GM21515 (cell line): ENCODE measurements around the gene EIF3K.

Experiments
- ATAC-seq: cut with Tn5 transposase; IDR thresholded peaks from one replicate; pipeline ENCODE4 v1.9.1; 2021; ENCODE audit not compliant: unreplicated experiment

EIF3K gene

DNA sequence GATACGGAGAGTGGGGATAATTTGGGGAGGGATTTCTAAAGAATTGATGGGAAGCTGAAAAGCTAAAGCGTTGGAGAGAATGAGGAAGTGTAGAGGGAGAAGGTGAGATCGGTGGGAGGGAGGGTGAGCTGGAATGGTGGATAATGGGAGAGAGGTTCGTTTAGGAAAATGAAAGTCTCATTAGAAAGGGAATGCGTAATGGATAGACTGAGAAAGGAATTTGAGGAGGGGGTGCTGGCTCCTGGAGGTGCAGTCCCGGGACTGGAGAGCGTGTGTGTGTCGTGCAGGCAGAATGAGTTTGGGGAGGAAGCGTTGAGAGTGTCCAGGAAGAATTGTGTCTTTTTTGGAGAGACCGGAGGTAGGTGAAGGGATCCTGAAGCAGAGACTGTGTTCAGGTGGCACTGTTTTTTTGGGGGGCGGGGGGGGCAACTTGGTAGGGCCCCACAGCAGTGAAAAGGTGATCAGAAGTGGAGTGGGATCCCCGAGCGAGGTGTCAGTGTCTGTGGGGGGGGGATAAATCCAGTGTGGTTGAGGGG lies 29.8 kb downstream of the EIF3K start:
- ATAC-seq, result no peak

DNA sequence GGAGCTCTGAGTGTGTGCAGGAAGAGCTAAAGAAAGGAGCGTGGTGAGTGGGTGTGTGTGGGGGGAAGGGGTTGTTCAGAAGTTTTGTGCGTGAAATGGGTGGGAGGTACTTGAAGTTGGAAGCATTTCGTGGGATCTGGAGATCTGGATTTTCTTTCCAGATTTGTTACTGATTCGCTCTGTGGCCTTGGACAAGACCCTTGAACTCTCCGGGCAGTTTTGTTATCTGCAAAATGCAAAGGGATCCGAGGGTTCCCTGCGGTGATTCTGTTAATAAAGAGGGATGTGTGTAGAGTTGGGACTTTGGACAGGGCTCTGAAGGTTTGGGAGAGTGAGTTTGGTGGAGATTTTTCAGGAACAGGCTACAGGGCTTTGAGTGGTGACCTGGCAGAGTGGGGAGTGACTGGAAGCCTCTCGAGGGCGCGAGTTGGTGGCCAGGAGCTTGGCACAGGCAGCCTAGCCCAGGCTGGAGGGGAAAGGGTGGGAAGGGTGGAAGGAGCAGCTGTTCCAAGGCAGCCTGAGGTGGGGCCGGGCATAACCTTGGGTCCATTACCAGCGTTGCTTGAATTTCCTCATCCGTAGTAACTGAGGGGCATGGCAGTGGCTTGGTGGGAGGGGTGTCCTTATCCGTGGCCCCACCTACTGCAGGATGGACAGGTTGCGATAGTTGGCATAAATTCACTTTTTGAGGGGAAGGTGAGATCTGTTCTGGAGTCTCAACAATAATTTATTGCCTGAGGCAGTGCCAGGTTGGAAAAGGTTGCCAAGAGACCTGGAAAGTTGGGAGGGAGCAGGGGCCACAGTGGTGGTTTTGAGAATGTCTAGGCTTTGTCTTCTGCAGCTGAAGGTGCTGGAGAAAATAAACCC lies 30.6 kb downstream of the EIF3K start:
- ATAC-seq, result no peak

DNA sequence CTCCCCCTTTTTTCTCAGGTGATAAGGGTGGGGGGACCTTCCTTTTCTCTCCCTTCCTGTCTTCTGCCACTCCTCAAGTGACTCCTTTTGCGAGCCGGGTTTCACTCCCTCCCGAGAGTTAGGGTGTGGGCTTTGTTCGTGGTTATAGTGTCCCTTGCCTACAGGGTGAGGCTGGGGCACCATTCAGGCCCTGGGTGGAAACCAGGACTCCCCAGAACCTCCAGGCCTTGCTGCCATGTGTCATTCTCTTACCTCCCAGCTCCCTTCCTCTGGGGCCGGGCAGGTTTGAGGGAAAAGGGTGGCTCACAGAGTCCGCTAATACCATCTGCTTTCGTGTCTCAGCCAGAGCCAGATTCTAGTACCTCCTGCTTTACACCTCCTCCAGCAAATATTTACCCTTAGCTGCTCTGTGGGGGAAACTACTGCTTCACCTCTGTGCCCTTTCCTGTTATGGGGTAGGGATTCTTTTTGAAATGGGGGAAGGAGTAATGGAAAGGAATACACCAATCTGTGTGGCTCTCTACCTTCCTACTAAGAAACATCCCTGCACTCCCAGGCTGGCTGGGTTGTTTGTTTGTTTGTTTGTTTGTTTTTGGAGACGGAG lies 31.3 kb downstream of the EIF3K start:
- ATAC-seq, result no peak

DNA sequence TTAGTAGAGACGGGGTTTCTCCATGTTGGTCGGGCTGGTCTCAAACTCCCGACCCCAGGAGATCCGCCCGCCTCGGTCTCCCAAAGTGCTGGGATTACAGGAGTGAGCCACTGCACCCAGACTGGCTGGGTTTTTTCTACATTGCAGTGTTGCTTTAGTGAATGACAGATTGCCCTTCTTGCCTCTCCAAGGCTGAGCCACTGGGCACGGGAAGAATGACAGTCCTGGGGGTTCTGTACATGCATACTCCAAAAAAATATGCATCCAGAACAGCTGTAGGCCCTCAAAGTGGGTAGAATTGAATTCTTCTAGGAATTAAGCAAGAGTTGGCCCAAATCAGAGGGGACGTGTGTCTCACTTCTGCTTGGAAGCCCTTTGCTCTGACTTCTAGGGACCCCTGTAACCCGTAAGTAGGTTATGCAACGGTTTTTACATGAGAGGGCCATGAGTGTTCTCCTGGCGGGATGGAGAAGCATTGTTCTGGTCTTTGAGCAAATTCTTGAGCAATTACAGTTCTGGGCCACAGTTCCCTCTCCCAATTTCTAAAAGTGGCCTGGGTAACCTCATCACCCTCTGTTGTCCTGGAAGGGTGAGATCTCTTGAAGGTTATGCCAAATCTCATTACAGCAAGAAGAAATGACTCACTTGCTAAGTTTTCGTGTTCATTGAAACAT lies 32.1 kb downstream of the EIF3K start:
- no peak for ATAC-seq

DNA sequence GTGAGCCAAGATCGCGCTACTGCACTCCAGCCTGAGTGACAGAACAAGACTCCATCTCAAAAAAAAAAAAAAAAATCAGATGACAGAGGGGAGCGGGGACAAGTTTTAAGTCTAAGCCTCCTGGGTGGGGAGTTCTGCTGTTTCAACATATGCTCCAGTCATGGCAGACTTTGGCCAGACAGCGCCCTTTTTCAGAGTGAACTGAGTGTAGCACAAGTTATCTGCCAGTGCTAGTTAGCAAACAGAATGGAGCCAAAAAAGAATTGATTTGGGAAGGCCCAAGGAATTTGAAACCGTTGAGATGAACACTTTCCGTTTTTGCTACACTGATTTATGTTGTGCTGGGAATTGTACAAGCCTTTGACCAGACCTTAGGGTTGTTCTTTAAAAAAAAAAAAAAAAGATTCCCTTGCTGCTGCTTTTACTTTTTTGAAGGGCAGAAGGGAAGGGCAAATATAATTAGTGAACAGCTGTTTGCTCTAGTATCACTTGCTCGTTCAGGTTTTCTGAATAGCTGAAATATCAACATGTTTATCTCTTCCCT lies 34.1 kb downstream of the EIF3K start:
- ATAC-seq, result no peak

DNA sequence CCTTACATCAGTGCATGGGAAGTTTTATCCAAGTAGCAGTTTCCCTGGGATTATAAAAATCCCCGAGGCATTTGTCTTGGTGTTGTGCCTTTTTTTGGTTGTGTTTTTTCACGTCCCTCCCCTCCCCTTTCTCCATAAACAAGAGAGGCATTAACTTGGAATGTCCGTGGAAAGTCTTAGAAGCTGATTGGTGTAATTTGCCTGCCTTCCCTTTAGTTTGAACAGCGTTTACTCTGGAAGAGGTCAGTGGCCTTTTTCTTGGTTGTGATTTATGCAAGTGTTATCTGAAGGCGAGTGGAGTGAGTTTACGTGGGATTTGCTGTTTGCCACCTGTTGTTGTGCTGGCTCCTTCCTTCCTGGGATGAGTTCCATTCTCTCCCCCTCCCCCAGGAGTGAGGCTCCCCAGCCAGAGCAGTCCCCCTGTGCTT lies 35.7 kb downstream of the EIF3K start:
- no peak for ATAC-seq

DNA sequence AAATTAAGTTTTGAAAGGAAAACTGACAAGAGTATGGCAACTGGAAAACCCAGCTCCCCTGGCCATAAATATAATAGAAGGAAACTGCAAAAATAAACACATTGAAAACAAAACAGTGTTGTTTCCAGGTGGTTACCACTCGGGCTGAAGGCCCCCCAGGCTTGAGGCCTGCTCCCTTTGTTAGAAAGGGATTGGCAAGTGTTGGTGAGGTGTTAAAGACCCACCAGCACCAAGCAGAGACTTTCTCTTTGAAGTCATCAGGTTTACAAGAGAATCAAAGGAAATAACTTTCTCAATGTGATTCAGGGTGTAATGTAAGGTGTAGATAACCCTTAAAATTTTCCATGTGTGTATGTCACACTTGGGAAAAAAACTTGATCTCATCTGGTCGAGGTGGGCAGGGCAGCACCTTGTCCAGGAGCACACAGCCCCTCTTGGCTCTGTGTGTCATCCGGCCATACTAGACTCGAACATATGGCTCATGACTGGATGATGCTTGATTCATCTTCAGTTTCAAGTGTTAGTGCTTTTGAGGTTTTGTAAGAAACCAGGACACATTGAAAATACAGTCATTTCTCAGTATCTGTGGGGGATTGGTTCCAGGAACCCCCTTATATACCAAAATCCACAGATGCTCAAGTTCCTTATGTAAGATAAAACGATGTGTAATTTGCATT lies 36.3 kb downstream of the EIF3K start:
- ATAC-seq, result no peak

DNA sequence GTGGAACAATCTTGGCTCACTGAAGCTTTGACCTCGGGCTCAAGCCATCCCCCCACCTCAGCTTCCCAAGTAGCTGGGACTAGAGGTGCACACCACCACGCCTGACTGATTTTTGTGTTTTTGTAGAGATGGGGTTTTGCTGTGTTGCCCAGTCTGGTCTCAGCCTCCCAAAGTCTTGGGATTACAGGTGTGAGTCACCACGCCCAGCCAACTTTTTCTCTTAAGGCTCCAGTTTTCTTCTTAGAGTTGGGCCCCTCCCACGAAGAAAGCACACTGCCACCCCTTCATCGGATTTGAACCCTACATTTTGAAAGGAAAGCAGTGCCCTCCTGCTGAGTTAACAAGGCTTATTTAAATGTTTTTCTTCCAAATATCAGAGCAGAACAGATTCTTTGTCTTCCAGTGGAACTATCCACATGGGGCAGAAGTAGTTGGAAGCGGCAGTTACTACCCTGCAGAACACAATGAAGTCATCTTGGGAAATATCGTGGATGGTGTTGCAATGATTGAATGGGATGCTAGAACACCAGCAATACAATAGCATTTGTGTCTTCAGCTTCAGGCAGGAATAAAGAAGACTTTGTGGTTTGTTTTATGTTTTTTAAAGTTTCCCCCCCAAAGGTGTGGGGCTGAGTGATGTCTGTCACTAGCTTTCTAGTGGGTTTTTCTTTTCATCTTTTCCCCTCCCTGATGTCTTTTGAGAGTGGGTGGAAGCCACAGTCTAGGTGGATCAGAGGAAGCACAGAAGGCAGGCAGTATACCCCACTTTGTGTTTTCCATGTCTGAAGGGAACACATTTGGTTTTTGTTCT lies 37.4 kb downstream of the EIF3K start:
- ATAC-seq, result no peak

DNA sequence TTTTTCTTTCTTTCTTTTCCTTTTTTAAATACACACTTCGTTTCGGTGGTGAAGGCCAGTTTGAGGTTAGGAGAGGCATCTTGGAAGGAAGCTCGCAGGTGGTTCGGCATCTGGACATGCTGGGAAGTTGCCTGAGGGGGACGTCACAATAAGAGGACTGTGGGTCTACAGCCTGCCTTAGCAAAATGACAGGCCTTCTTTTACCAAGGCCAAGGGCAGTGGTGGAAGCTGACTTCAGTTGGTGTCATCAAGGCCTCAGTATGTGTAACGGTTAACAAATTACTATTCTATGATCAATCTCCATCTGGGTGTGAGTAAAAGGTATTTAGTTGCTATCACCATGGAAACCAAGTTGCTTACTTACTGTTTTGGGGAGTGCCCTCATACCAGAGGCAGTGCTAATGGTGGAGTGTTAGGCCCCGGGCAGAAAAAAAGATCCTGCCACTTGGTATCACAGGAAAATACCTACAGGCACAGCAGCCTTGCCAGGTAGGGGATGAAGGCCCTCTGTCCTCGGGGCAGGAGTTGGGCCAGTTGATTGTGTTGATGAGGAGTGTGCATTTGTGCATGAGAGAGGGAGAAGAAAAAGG lies 38.7 kb downstream of the EIF3K start:
- no peak for ATAC-seq

DNA sequence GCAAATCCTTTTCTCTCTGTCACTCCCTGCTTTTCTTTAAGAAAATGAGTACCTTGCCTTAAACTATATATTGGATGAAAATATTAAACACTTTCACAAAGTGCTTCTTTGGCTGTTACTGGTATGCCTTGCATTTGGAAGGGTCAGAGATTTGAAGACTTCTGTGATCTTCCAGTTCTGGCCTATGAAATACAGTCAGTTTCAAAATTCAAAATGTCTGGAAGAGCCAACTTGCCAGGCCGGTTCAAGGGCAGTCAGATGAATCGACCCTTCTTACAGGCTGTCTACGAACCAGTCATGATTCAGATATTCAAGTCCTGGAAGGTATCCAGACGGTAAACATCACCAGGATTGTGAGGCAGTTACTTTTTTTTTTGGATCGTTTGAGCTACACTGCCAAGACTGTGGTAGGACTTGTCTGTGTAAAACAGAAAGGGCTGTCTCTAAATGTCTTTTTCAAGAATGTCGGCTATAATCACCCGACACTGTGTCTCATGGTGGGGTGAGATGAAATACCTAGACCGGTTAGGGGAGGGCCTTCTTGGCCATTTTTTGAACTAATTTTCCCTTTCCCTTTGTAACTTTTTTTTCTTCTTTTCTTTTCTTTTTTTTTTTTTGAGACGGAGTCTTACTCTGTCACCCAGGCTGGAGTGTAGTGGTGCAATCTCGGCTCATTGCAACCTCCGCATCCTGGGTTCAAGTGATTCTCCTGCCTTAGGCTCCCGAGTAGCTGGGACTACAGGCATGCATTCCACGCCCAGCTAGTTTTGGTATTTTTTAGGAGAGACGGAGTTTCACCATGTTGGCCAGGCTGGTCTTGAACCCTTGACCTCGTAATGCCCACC lies 39.7 kb downstream of the EIF3K start:
- no peak for ATAC-seq

DNA sequence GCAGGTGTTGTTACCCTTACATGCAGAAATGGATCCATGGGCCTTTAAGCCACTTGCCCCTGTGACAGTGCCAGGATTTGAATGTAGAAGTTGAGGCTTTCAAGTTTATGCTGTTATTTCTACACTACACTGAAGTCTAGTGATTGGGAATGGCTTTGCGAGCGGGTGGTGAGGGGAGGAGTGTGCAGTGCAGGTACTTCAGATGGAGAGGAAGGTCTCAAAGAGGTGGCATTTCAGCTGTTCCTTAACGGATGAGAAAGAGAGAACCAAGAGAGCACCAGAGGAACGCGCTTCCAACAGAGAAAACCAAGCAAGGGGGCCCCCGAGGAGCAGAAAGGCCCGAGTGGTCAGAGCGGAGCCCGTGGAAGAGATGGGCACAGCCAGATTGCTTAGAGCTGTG lies 41.7 kb downstream of the EIF3K start:
- ATAC-seq, result no peak

DNA sequence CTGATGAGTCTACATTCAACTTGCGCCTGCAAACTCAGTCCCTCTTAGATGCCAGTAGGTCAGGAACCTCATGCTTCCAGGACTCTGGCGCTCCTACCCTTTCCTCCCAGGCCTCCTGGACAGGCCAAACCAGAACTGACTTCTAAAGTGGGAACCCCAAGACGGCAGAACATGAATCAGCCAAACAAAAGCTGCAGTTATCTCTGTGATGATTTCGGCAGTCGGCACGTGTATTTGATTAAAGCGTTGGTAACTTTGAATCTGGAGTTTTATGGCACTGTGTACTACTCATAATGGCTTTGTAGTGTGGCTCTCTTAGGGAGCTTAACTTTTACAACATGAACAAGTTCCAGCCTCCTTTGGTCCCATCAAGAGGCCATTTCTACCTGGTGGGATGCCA lies 42.1 kb downstream of the EIF3K start:
- ATAC-seq, result no peak

DNA sequence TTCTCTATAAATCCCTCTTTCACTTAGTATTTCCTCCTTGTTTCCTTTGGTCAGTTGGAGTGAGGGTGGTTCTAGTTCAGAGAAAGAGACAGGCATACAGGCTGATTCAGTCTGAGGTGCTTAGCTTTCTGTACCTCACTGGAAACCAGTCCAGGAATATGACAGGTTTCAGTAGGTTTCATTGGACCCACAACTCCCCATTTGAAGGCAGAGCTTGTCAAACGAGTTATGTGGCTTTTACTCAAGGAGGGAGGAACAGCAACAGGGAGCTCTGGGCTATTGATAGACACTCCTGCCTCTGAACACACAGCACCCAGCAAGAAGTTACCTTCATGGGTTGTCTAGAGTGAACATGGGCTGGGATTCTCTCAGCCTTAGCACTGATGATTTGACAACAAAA lies 43.0 kb downstream of the EIF3K start:
- no peak for ATAC-seq

DNA sequence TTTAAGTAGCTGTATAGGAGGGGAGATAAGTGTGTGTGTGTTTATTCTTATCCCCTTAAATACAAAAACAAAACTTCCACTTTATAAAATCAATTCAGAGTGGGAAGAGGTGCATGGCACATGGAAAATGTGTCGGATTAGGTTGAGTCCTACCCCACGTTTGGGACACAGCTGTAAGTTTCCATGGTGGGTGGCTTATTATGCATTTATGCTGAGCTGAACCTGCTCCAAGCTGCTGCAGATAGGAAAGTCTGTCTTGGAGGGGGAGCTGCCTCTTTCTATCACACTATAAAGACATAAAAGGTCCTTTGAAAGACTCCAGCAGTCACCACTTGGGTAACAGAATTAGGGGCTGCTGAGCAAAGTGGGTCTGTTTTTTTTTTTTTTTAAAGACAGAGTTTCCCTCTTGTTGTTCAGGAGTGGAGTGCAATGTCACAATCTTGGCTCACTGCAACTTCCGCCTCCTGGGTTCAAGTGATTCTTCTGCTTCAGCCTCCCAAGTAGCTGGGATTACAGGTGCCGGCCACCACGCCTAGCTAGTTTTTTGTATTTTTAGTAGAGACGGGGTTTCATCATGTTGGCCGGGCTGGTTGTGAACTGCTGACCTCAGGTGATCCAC lies 43.7 kb downstream of the EIF3K start:
- ATAC-seq, result no peak

DNA sequence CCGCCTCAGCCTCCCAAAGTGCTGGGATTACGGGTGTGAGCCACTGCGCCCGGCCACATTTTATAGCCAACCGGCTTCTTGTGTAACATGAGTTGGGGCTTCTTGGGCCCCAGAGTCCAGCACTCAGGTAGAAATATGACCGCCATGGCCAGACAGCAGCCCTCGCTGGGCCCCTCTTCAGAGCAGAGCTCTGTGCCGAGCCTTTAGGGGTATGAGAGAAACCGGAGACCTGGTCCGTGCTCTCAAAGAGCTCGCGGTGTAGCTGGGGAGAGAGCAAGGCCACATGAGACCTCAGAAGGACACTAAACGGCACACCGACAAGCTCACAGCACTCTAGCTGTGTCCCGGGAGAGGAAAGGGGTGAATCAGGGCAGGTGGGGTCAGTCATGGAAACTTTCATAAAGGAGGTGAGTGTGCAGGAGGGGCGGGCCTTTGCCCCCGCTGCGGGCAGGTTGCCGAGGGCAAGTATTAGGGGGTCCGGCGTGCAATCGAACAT lies 44.2 kb downstream of the EIF3K start:
- no peak for ATAC-seq

DNA sequence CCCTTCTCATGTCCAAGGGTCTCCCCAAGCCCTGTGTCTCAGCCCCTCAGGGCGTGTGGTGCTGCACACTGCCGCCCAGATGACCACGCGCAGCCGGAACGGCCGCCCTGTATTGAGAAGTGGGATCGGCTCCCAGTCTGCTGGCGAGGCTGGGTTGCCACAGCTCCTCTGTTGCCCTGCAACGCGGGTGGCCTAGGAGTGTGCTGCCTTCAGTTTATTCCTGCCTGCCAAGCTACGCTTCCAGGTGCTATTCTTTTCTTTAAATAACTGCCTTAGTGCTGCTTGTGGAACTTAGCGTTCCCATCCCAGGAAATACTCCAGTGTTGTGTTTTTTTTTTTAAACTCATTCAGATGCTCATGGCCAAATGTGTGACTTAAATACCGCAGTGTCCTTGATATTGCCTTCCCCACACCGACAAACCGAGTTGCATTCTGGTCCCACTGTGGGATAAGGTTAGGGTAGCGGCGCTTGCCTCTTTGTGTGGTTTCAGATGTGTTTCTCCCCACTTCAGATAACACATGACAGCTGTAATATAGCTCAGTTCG lies 45.0 kb downstream of the EIF3K start:
- no peak for ATAC-seq

DNA sequence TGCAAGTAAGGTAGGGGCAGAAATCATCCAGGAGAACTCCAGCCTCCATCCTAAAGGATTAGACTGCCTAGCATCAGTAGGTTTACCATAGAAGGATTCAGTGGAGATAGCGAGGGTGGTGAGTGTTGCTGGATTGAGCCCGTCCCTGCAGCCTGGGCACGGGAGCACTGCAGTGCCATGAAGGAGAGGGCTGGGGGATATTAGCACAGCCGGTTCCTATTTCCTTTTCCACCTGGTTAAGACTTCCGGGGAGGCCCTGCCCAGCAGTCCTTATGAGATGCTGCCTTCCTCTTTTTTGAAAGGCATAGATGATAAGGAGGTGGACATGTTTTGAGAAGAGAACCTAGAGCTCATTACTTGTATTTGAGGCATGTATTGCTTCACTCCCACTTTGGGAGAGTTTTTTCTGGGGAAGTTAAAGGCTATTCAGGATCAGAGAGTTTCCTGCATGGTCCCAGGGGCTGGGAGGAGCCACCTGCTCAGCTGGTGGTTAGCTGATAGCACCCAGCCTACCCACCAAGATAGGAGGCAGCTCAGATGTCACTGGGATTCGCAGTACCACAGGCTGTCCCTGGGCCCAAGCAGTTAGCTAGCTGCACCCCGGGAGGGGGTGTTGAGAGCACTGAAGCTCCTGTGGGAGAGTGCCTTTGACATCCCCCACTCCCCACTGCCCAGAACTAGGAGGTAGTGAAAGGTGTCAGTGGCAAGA lies 45.7 kb downstream of the EIF3K start:
- ATAC-seq, result no peak
